Cardiac muscle cell (in vitro differentiated cells and primary cell): ENCODE data around the gene POU2AF3. TPM values are rescaled to one million over a fixed set of nuclear protein-coding genes. Genes with fewer than 3 reads are reported as not detected.
"Not testable (repeated sequence)": the region's sequence is repeated elsewhere in the genome, so short reads cannot be mapped to it uniquely, and the experiment has no call there.

Experiments used
- DNase-seq, 2 donors: peaks; one replicate each; pipeline versions ENCODE4 v3.0.0 to v3.0.0-alpha.2; 2010 to 2017; ENCODE audit warnings: low read depth in 1 of 2, low spot score in 1 of 2
- H3K27ac ChIP-seq: fragments of 200-600 bp; sonication (generic); 2 replicates; pipeline ENCODE4 v1.5.1; 2016
- H3K27me3 ChIP-seq: fragments of 200-600 bp; sonication (generic); 2 replicates; pipeline ENCODE4 v1.6.0; 2016; ENCODE audit warnings: control low read depth
- H3K36me3 ChIP-seq: fragments of 200-600 bp; sonication (generic); 2 replicates; pipeline ENCODE4 v1.5.1; 2016; ENCODE audit warnings: control low read depth
- H3K4me1 ChIP-seq: fragments of 200-600 bp; sonication (generic); 2 replicates; pipeline ENCODE4 v1.8.1; 2017; ENCODE audit warnings: low read depth, mild to moderate bottlenecking, mixed run types
- H3K4me3 ChIP-seq: fragments of 200-600 bp; sonication (generic); 2 replicates; pipeline ENCODE4 v1.5.1; 2016; ENCODE audit warnings: mild to moderate bottlenecking
- H3K9me3 ChIP-seq: fragments of 200-600 bp; sonication (generic); 2 replicates; pipeline ENCODE4 v1.5.1; 2017; ENCODE audit warnings: low read depth, mild to moderate bottlenecking, control low read depth
- polyA plus RNA-seq: library from polyadenylated mRNA; unstranded; fragments of >200 nt; fragmentation: Nextera tagmentation; extraction: Ambion mirVana; gene quantifications from 2 replicates; pipeline ENCODE4 v1.2.1, GENCODE V29; 2016
- total RNA-seq: library from RNA; depleted of rRNA; stranded (reverse); fragments of >200 nt; gene quantifications from 2 replicates; pipeline ENCODE4 v1.2.3, GENCODE V29; 2016
- TF ChIP-seq, protein P1 (sequence below): IDR thresholded peaks from 2 replicates; pipeline ENCODE4 v1.5.1; 2012; ENCODE audit warnings: low read depth, mild to moderate bottlenecking, low read length

Gene POU2AF3
- total and polyA plus RNA-seq, 2 experiments from 2014 or later = 0.36 to 0.83 TPM

DNA sequence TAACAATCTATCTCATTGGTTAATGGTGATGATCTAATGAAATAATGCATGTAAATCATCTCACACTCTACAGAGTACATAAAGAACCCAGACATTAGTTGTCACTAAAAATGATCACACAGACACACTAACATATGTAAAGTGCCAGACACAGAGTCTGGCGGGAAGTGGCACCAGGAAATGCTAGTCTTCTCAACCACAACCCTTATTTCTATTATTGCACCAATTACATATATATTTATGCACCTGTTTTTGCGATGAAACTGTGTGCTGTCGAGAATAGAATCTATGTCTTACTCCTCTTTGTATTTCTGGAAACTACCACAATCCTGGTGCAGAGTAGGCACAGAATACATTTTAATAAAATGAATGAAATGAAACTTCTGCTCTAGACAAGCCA is 25.9 kb upstream of the POU2AF3 start:
- Histone ChIP-seq H3K27ac (no peak overlapping the region), H3K36me3 (no peaks in the 10 kb centered on the region), H3K9me3 (no peaks in the 10 kb centered on the region), H3K27me3 (no peaks in the 10 kb centered on the region), H3K4me1 (no peaks in the 10 kb centered on the region), H3K4me3 (no peak overlapping the region)
- no peak for DNase-seq
- TF ChIP-seq, protein P1, sequence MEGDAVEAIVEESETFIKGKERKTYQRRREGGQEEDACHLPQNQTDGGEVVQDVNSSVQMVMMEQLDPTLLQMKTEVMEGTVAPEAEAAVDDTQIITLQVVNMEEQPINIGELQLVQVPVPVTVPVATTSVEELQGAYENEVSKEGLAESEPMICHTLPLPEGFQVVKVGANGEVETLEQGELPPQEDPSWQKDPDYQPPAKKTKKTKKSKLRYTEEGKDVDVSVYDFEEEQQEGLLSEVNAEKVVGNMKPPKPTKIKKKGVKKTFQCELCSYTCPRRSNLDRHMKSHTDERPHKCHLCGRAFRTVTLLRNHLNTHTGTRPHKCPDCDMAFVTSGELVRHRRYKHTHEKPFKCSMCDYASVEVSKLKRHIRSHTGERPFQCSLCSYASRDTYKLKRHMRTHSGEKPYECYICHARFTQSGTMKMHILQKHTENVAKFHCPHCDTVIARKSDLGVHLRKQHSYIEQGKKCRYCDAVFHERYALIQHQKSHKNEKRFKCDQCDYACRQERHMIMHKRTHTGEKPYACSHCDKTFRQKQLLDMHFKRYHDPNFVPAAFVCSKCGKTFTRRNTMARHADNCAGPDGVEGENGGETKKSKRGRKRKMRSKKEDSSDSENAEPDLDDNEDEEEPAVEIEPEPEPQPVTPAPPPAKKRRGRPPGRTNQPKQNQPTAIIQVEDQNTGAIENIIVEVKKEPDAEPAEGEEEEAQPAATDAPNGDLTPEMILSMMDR = no peak

GRCh38 chr11:111282562-111283075 is 15.7 kb upstream of the POU2AF3 start:
- H3K4me1 ChIP-seq = no peaks in the 10 kb centered on the region
- no peak for DNase-seq
- H3K9me3 ChIP-seq = no peaks in the 10 kb centered on the region
- TF ChIP-seq, protein P1 = no peak
- no peaks in the 10 kb centered on the region for H3K36me3 ChIP-seq
- H3K4me3 ChIP-seq = no peak overlapping the region
- peaks cover 3% of the 10 kb centered on the region for H3K27me3 ChIP-seq
- no peak overlapping the region for H3K27ac ChIP-seq

GRCh38 chr11:111283945-111284481 is 14.3 kb upstream of the POU2AF3 start:
- TF ChIP-seq, protein P1 = no peak
- no peaks in the 10 kb centered on the region for H3K4me1 ChIP-seq
- DNase-seq = no peak

GRCh38 chr11:111285189-111286091 is 12.9 kb upstream of the POU2AF3 start:
- H3K4me1 ChIP-seq = no peaks in the 10 kb centered on the region
- no peak for DNase-seq
- H3K27me3 ChIP-seq = no peaks in the 10 kb centered on the region
- H3K9me3 ChIP-seq = no peaks in the 10 kb centered on the region
- H3K27ac ChIP-seq = no peak overlapping the region
- no peak overlapping the region for H3K4me3 ChIP-seq
- TF ChIP-seq, protein P1 = no peak
- H3K36me3 ChIP-seq = no peaks in the 10 kb centered on the region

More at GRCh38 chr11:111283945-111284481, 14.3 kb upstream of the POU2AF3 start:
- H3K4me3 ChIP-seq = no peak overlapping the region
- no peaks in the 10 kb centered on the region for H3K27me3 ChIP-seq
- H3K27ac ChIP-seq = no peak overlapping the region
- H3K9me3 ChIP-seq = no peaks in the 10 kb centered on the region
- H3K36me3 ChIP-seq = no peaks in the 10 kb centered on the region

- no peak overlapping the region for H3K4me3 ChIP-seq
- TF ChIP-seq, protein P1 = no peak
- H3K27ac ChIP-seq = no peak overlapping the region
- no peaks in the 10 kb centered on the region for H3K4me1 ChIP-seq
- no peaks in the 10 kb centered on the region for H3K27me3 ChIP-seq
- no peaks in the 10 kb centered on the region for H3K9me3 ChIP-seq
- no peak for DNase-seq
- no peaks in the 10 kb centered on the region for H3K36me3 ChIP-seq
Observed at GRCh38 chr11:111291764-111292163, 6.6 kb upstream of the POU2AF3 start.

- H3K36me3 ChIP-seq, H3K4me1 ChIP-seq, DNase-seq, H3K4me3 ChIP-seq, H3K27ac ChIP-seq, H3K27me3 ChIP-seq, H3K9me3 ChIP-seq: not testable (repeated sequence)
Observed at GRCh38 chr11:111292408-111292807, 5.9 kb upstream of the POU2AF3 start.
